HG02759 (cell line): ENCODE results near the gene TBCB.
"Not testable (repeated sequence)": the region's sequence is repeated elsewhere in the genome, so short reads cannot be mapped to it uniquely, and the experiment has no call there.

Experiments
- ATAC-seq: cut with Tn5 transposase; IDR thresholded peaks from one replicate; pipeline ENCODE4 v1.9.1; 2021; ENCODE audit warnings: mild to moderate bottlenecking, moderate library complexity; ENCODE audit not compliant: unreplicated experiment

TBCB gene

DNA sequence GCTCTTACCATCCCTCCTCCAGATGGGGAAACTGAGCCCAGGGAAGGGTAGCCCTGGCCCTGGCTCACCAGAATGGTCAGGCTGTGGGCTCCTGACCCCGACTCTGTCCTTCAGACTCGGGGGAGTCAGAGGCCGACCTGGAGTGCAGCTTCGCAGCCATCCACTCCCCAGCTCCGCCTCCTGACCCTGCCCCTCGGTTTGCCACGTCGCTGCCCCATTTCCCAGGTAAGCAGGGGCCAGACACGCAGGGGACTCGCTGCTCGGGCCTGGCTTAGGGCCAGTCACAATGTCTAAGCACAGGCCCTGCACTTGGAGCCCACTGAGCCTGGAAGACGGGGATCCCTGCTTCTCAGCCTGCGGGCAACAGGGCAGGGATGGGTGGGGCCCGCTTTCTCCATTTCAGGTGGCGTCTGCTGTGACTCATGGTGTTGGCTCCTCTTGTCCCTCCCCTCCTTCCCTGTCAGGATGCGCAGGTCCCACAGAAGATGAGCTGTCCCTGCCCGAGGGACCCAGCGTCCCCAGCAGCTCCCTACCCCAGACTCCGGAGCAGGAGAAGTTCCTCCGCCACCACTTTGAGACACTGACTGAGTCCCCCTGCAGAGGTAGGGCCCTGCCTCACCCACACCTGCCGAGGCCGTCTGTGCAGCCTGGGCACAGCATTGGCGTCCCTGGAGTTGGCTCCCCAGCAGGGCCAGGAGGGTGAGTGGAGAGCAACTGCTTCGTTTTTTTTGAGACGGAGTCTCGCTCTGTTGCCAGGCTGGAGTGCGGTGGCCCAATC lies 13.5 kb upstream of the TBCB start:
- ATAC-seq: no peak

DNA sequence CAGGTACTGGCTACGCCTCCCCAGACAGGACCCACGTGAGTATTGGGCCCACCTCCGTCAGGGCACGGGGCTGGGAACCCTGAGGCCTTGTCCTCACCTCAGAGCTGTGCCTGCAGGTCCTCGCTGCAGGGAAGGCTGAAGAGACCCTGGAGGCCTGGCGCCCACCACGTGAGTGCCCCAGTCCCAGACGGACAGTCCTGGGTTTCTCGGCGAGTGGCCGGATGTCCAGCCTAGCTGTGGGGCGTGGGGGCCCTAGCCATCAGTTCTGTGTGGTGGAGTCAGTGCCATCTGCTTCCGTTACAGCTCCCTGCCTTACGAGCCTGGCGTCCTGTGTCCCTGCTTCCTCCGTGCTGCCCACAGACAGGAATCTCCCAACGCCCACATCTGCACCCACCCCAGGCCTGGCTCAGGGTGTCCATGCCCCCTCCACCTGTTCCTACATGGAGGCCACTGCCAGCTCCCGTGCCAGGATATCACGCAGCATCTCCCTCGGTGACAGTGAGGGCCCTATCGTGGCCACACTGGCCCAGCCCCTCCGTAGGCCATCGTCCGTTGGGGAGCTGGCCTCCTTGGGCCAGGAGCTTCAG lies 12.1 kb upstream of the TBCB start:
- ATAC-seq: no peak

DNA sequence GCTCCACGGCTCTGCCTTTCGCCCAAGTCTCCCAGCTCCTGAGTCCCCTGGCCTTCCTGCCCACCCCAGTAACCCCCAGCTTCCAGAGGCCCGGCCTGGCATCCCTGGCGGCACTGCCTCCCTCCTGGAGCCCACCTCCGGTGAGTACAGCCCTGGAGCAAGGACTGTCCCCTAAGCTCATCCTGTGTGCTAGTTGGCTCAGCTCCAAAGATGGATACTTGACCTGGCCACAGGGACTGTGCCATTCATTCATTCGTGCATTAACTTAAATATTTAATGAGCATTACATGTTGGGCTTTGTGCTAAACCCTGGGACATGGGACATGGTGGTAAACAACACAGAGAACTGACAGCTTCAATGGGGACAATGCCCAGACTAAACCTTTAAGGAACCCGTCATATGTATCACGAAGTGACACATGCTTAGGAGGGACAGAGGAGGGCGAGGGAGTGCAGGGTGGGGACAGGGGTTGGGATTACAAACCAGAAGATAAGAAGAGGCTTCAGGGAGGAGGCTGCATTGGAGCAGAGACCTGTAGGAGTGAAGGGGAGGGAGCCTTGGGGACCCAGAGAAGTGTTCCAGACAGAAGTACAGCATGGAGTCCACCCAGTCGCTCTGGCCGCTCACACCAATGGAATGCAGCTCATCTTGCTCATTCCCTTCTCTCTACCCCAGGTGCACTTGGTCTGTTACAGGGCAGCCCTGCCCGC lies 11.3 kb upstream of the TBCB start:
- ATAC-seq: no peak

DNA sequence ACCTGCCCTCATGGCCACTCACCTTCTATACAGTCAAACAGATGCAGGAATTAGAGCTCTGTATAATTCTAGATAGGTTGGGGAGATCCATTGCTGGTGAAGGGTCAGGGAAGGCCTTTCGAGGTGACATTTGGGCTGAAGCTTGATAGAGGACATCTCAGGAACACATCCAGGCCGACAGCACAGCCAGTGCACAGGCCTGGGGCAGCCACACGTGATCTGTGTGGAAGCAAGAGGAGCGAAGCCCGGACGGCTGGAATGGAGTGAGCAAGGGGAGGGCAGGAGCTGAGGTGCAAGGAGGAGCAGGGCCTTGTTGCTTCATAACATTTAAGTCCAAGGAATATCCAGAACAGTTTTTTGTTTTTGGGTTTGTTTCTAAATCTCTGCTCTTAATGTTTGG lies 8.8 kb upstream of the TBCB start:
- ATAC-seq: no peak

DNA sequence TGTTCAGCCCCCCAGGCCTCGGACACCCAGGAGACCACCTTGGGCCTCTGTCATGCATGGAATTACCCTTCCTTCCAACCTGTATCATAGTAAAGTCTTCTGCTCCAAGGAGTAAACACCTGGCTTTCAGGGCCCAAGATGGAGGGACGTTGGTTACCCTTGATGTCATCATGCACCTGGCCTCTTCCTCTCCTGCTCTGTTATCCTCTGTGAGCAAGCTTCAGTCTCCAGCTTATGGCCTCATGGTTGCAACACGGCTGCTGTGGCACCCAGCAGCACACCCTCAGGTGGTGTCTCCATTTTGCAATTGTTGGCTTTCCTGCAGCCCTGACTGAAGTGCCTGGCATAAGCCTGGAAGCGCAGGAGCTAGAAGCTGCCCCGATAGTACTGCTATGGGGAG lies 8.3 kb upstream of the TBCB start:
- no peak for ATAC-seq

GRCh38 chr19:36108684-36109083 lies 6.6 kb upstream of the TBCB start:
- no peak for ATAC-seq

DNA sequence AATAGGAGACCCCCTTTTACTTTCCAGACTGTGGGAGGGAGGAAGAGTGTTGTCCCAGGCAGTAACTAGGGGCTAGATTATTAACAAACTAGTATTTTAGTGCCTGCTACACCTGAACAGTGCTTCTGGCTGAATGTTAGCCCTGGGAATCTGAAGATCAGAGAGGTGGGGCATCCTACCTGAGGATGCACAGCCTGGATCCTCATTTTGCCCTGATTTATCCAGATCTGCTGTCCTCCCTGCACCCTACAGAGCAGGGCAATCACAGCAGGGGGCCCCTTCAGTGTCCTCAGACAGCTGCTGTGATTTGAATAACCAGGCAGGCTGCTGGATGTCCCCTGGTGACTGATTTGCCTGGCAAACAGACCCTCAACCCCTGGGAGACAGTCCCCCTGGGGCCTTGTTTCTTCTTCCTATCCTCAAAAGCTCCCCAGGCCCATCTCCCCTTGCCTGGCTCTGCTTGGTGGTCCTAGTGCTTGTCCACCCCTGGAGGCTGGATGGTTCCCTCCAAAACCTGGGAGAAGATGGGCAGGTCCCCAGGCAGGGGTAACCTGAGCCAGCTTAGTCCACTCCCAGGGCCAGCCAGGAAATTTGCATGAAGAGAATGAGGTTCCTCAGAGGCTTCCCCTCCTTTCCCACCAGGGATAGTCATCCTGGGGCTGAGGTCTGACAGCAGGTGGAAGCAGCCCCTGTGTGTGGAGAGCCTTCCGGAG lies 4.6 kb upstream of the TBCB start, which contains the start of gene OVOL3:
Gene OVOL3, plus strand, starts transcription at position 657 of the 713 bp plus-strand sequence. CDS start 60 bp downstream, outside the sequence.
- no peak for ATAC-seq

DNA sequence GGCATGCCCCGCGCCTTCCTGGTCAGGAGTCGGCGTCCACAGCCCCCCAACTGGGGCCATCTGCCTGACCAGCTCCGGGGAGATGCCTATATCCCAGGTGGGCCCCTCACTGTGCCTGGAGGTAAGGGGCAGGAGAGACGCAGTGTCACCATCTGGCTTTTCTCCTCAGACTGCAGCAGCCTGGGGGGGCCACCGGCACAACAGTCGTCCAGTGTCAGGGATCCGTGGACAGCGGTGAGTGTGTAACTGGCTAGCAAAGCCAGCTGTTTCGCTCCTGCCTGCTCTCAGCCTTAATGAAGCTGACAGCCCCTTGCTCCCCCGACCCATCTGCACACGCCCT lies 4.1 kb upstream of the TBCB start:
- ATAC-seq: no peak

GRCh38 chr19:36112678-36113077 lies 2.6 kb upstream of the TBCB start:
- ATAC-seq: no peak

GRCh38 chr19:36113425-36113824 lies 1.8 kb upstream of the TBCB start:
- no peak for ATAC-seq

- no peak for ATAC-seq
These were observed 1.2 kb upstream of the TBCB start for GRCh38 chr19:36113894-36114720.

DNA sequence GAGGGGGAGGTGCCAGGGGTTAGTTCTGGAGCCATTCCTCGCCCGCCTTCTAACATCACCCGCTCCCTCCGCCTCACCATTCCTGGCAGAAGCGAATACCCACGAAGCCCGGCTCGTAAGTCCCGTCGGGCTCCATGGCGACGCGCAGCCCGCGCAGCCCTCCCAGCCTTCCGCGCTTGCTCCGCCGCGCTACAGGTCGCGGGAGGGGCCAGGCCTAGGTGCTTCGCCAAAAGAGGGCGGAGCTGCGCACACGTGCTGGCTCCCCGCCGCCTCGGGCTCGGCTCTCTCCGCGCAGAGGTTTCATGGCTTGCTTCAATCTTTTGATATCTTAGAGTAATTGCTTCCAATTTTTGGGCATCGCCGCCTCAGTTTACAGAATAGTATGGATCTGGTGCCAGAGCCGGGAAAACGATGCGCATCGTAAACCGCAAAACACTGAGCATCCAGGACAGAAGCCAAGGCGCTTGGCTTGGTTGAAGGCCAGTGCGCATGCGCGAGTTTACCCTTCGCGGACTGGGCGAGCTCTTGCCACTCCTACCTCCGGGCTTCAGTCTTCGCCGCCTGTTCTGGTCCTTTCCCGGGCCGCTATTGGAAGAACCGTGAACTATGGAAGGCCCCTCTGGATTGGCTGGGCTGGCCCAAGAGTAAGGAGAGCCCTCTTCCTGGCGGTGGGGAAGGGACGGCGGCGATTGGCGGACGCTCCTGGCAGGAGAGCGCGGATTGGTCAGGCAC lies 381 bp upstream of the TBCB start, which contains the start of gene POLR2I:
Gene POLR2I, minus strand, starts transcription at position 155 of the 732 bp plus-strand sequence. Its CDS starts 19 bp downstream, at position 136.
- ATAC-seq: peak; percentile 82

DNA sequence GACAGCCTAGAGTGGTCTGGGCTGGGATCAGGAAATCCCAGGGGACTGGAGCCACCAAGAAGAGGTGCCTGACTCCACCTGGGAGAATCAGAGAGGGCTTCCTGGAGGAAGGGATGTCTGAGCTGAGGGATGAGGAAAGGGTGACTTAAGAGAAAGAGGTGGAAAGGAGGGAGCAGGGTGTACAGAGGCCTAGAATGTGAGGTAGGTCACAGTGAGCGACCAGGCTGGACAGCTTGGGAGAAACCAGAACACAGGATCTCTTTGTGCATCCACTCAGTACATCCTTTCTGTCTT lies 1.0 kb downstream of the TBCB start:
- no peak for ATAC-seq

GRCh38 chr19:36120092-36120983 lies 5.1 kb downstream of the TBCB start:
- no peak for ATAC-seq

- ATAC-seq: no peak
These were observed 5.7 kb downstream of the TBCB start for GRCh38 chr19:36120984-36121358.

DNA sequence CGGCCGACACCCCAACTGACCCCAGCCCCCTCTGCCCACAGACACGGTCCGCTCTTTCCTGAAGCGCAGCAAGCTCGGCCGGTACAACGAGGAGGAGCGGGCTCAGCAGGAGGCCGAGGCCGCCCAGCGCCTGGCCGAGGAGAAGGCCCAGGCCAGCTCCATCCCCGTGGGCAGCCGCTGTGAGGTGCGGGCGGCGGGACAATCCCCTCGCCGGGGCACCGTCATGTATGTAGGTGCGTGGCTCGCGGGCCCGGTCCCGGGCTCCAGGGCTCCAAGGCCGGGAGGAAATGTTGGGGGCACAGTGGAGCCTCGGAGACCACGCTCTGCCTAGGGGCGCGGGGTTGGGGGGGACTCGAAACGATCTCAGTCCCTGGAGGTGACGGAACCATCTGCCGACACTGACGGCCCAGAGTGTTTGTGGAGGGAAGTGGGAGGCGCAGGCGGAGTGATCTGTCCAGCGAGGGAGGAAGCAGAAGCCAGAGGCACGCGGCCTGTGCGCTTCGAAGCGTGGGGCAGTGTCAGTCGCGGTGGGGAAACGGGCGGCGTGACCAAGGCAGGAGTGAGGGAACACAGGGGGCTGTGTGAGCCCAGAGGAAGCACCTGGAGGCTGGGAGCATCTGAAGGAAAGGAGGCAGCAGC lies 6.3 kb downstream of the TBCB start:
- ATAC-seq: no peak

- ATAC-seq: no peak
These were observed 10.3 kb downstream of the TBCB start for GRCh38 chr19:36125557-36125956.

DNA sequence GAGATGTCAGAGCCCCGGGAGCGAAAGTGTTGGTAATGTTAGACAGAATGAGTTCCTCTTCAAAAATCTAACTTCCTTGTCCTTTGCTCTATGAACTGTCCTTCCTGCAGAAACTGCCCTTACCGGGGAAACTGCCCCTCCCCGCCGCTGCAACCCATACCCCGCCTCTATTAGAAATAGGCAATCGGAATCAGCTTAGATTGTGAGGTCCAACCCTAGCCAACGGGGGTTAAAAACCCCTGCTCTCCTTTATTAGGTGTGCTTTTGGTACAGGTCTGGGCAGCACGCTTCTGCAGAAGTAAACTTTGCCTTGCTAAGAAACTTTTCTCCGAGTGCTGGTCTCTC lies 13.1 kb downstream of the TBCB start:
- peak; percentile 7 for ATAC-seq

- not testable (repeated sequence) for ATAC-seq
These were observed 16.0 kb downstream of the TBCB start for GRCh38 chr19:36131221-36131620.
